Kidney epithelial cell (primary cell): ENCODE data around the gene EXOC3L4. TPM values are rescaled to one million over a fixed set of nuclear protein-coding genes. Genes with fewer than 3 reads are reported as not detected.

Experiments used
- DNase-seq: peaks from one replicate; pipeline ENCODE4 v3.0.0-alpha.2; 2010; ENCODE audit warnings: low read depth
- H3K27me3 ChIP-seq: 2 replicates; pipeline ENCODE4 v1.6.0; 2011; ENCODE audit warnings: low read length; ENCODE audit not compliant: control insufficient read depth, insufficient read depth
- H3K36me3 ChIP-seq: 2 replicates; pipeline ENCODE4 v1.5.1; 2011; ENCODE audit warnings: low read length; ENCODE audit not compliant: control insufficient read depth, insufficient read depth
- H3K4me3 ChIP-seq: 2 replicates; pipeline ENCODE4 v1.5.1; 2011; ENCODE audit warnings: low read depth, mild to moderate bottlenecking, control low read depth, low read length
- total RNA-seq: library from RNA; depleted of rRNA; stranded (reverse); fragments of >200 nt; gene quantifications from 2 replicates; pipeline ENCODE4 v1.2.3, GENCODE V29; 2015
- TF ChIP-seq, protein P1 (sequence below): IDR thresholded peaks from 2 replicates; pipeline ENCODE4 v1.5.1; 2011; ENCODE audit warnings: mild to moderate bottlenecking, moderate library complexity, low read length, control low read depth, inconsistent platforms; ENCODE audit not compliant: insufficient read depth, poor library complexity, severe bottlenecking

EXOC3L4 gene
- total RNA-seq, 1 donor from 2014 or later = 0.46 TPM

GRCh38 chr14:103155826-103156394 is 61.4 kb downstream of the EXOC3L4 start:
- DNase-seq = no peak
- Histone ChIP-seq H3K4me3 (no peak overlapping the region), H3K27me3 (no peaks in the 10 kb centered on the region), H3K36me3 (no peaks in the 10 kb centered on the region)
- TF ChIP-seq, protein P1, sequence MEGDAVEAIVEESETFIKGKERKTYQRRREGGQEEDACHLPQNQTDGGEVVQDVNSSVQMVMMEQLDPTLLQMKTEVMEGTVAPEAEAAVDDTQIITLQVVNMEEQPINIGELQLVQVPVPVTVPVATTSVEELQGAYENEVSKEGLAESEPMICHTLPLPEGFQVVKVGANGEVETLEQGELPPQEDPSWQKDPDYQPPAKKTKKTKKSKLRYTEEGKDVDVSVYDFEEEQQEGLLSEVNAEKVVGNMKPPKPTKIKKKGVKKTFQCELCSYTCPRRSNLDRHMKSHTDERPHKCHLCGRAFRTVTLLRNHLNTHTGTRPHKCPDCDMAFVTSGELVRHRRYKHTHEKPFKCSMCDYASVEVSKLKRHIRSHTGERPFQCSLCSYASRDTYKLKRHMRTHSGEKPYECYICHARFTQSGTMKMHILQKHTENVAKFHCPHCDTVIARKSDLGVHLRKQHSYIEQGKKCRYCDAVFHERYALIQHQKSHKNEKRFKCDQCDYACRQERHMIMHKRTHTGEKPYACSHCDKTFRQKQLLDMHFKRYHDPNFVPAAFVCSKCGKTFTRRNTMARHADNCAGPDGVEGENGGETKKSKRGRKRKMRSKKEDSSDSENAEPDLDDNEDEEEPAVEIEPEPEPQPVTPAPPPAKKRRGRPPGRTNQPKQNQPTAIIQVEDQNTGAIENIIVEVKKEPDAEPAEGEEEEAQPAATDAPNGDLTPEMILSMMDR = no peak

DNA sequence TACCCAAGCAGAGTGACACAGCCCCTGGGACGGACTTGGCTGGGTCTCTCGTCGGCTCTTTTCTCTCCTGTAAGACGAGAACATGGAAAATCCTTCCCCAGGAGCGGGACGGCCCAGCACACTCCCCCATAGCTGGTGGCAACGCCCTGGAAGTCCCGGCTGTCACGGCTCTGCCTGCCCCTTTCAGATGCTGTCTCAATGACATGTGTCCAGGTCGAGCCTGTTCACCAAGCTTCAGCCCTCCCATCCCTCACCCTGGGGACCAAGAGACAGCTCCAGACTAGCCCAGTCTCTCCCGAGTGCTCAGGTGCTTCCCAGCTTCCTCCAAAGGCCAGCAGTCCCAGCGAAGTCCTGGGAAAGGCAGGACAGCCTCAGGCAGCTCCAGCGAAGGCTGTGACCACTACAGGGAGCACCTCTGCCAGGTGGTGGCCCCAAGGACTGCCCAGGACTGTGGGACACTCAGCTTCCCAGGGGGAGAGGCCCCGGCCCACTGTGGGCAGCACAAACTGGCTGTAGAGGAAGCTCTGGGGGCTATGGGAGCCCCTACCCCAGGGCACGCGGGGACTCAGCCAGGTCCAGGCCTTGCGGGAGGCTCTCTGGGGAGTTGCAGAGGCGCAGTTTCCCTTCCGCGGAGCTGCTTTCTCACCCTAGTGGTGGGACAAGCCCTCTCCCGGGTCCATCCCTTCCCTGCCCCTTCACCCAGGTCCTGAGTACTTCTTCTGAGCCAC is 62.3 kb downstream of the EXOC3L4 start:
- H3K27me3 ChIP-seq = no peaks in the 10 kb centered on the region
- H3K36me3 ChIP-seq = no peaks in the 10 kb centered on the region
- TF ChIP-seq, protein P1 = no peak

GRCh38 chr14:103157969-103158368 is 63.4 kb downstream of the EXOC3L4 start:
- TF ChIP-seq, protein P1 = no peak
- H3K4me3 ChIP-seq = no peak overlapping the region
- no peak for DNase-seq
- H3K36me3 ChIP-seq = no peaks in the 10 kb centered on the region
- H3K27me3 ChIP-seq = no peaks in the 10 kb centered on the region

More for the DNA sequence above, 62.3 kb downstream of the EXOC3L4 start:
- no peak overlapping the region for H3K4me3 ChIP-seq
- no peak for DNase-seq

DNA sequence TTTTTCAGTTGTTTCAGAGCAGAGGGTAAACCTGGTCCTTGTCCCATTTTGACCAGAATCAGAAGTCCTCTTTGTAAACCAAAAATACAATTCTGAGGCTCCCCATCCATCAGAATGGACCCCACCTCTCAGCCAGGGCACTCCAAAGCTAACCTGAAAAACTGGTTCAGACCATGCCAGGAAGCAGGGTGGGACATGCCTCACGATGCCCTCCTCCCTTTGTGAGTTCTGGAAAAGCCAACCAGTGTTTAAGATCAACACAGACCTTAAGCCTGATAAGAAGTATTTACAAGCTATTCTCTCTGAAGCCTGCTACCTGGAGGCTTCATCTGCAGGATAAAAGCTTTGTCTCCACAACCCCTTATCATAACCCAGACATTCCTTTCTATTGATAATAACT is 64.2 kb downstream of the EXOC3L4 start:
- H3K36me3 ChIP-seq = no peaks in the 10 kb centered on the region
- no peak for DNase-seq
- no peak overlapping the region for H3K4me3 ChIP-seq
- H3K27me3 ChIP-seq = peaks cover under 1% of the 10 kb centered on the region
- TF ChIP-seq, protein P1 = no peak

Other genes with a start within 250 kb of the EXOC3L4 start
- gene AMN, start 172.1 kb upstream of the EXOC3L4 start, total RNA-seq = 0.54 and 1.2 TPM in 2 replicates
- 147 and 167 TPM in 2 replicates for gene CDC42BPB, start 37.2 kb upstream of the EXOC3L4 start, total RNA-seq
- gene LBHD2, start 10.5 kb upstream of the EXOC3L4 start, total RNA-seq = not detected in 2 replicates
- 152 and 154 TPM in 2 replicates for gene TNFAIP2, start 28.7 kb downstream of the EXOC3L4 start, total RNA-seq
- gene EIF5, start 239.5 kb downstream of the EXOC3L4 start, total RNA-seq = 216 and 254 TPM in 2 replicates